ENCODE data around the gene EPHX1. TPM values are rescaled to one million over a fixed set of nuclear protein-coding genes. Genes with fewer than 3 reads are reported as not detected.
A peak's percentile ranks its signal among the peaks of the same experiment; 100 is the strongest.

The EPHX1 gene
- polyA plus RNA-seq, 2 of the 4 experiments (the other 2 are of a cell fraction), result 150 to 252 TPM

DNA sequence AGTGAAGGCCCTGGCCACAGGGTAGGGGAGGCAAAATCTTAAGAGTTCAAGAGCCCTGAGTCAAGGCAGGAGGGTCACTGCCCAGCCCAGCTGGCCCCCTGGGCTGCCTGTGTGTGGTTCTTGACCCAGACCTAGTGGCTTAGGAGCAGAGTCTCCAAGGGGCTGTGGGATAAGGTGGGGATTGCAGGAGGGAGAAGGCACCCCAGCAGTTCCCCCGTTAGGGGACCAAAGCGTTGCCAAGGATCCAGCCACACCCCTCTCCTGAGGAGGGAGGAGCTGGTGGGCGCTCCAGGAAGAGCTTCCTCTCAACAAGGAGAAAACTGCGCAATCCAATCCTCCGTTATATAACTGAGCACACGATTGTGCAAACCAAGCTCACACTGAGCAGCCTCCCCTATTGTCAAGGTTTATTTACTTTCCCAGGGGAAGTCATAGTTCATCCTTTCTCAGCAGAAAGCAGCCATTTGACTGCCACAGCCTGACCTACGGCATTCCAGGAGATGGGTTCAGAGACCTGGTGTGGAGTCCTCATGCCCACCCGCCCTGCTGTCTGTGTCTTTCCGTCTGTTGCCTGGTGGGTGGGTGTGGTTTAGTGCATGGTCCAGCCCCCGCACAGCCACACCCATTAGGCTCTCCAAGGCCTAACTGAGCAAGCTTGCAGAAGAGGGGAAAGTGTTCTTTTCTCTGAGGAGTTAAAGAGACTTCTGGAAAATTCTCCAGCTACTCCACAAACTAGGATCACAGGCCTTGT is 3.5 kb downstream of the EPHX1 start:
- H3K9me3 ChIP-seq, result no peaks in the 10 kb centered on the region
- H3K4me1 ChIP-seq, result peaks cover 72% of the 10 kb centered on the region
- H3K4me3 ChIP-seq, result no peak overlapping the region
- peak overlapping the region; percentile 93 to 99 for H3K27ac ChIP-seq
- peak; percentile 81 to 96 for DNase-seq (ENCODE audit: low read depth in 1 of 2, low spot score in 1 of 2)
- POLR2A ChIA-PET, result interaction anchor here (0.9 to 5.7 kb wide), 5 partner anchors 35 to 249 kb away, joined by 3 to 58 read pairs (median 5); partner anchors contain the start of genes H3-3A, SRP9 and TMEM63A
- CTCF ChIA-PET, result interaction anchor here (0.7 to 7.6 kb wide), 13 partner anchors 9 to 335 kb away, joined by 3 to 77 read pairs (median 5); partner anchors contain the start of genes SRP9 and TMEM63A
- H3K4me2 ChIP-seq, result peak overlapping the region; percentile 84
- FAIRE-seq, result no peak
- peak; percentile 68 to 79 for ATAC-seq
- WGBS (ENCODE audit: missing lambda C conversion rate), result under 1% methylated on average over 10 of the region's 10 CpGs
- TF ChIP-seq HOXB5 (CRISPR knock-in tag; IDR thresholded peaks at IDR 0.05) (peak; percentile 75), NFE2L2 (conservative IDR thresholded peaks at IDR 0.05; ENCODE audit: low read length) (no peak), PHF8 (IDR thresholded peaks at IDR 0.05; ENCODE audit: borderline replicate concordance, low read depth) (no peak), MAFK (IDR thresholded peaks at IDR 0.05; ENCODE audit: partially characterized antibody) (peak; percentile 60), EHF (CRISPR knock-in tag; IDR thresholded peaks at IDR 0.05) (0 out of 2 replicates have a peak, but pooled peaks have one; percentile 28), ZFP36 (IDR thresholded peaks at IDR 0.05; ENCODE audit: borderline replicate concordance, partially characterized antibody) (no peak), PBX3 (IDR thresholded peaks at IDR 0.05) (no peak), JUNB (IDR thresholded peaks at IDR 0.05) (no peak), EHMT2 (IDR thresholded peaks at IDR 0.05; ENCODE audit: low read depth) (no peak), ZC3H11A (IDR thresholded peaks at IDR 0.05) (no peak), TFCP2L1 (CRISPR knock-in tag; IDR thresholded peaks at IDR 0.05) (no peak), HDAC2 (IDR thresholded peaks at IDR 0.05) (no peak), BHLHE40 (IDR thresholded peaks at IDR 0.05; ENCODE audit: low read depth, low read length) (no peak), JUN (IDR thresholded peaks at IDR 0.05) (peak; percentile 48 to 84; a peak in 3 of 5 replicates), POLR2A (IDR thresholded peaks at IDR 0.05; ENCODE audit: low read length) (peak; percentile 21; the same call in 1 of the 2 replicates), RCOR1 (IDR thresholded peaks at IDR 0.05; ENCODE audit: low read depth, low read length) (no peak), FOSB (CRISPR knock-in tag; IDR thresholded peaks at IDR 0.05) (peak; percentile 43; the same call in 1 of the 2 replicates), CEBPB (IDR thresholded peaks at IDR 0.05) (peak; percentile 97 to 98), MYC (IDR thresholded peaks at IDR 0.05; ENCODE audit: borderline replicate concordance, low read length) (no peak; the same call in 1 of the 2 replicates), HEYL (CRISPR knock-in tag; IDR thresholded peaks at IDR 0.05) (no peak), SREBF2 (IDR thresholded peaks at IDR 0.05) (no peak), CHD4 (IDR thresholded peaks at IDR 0.05; ENCODE audit: borderline replicate concordance) (no peak), RNF2 (IDR thresholded peaks at IDR 0.05; ENCODE audit: borderline replicate concordance, low read depth) (no peak), EP300 (IDR thresholded peaks at IDR 0.05) (peak; percentile 43 to 60; a peak in 2 of 5 replicates), GATA3 (IDR thresholded peaks at IDR 0.05; ENCODE audit: borderline replicate concordance) (peak; percentile 36; the same call in 1 of the 2 replicates), POLR2AphosphoS2 (conservative IDR thresholded peaks at IDR 0.05; ENCODE audit: low read length) (no peak), CBX8 (IDR thresholded peaks at IDR 0.05) (no peak), KDM1A (IDR thresholded peaks at IDR 0.05; ENCODE audit: low read depth) (no peak), SMC3 (IDR thresholded peaks at IDR 0.05) (0 out of 3 replicates have a peak, but pooled peaks have one; percentile 18), KDM5A (IDR thresholded peaks at IDR 0.05) (no peak), RFX5 (IDR thresholded peaks at IDR 0.05) (peak; percentile 46; the same call in 1 of the 2 replicates), MAZ (IDR thresholded peaks at IDR 0.05; ENCODE audit: borderline replicate concordance, low read depth, low read length) (no peak), HMGXB4 (CRISPR knock-in tag; IDR thresholded peaks at IDR 0.05; ENCODE audit: borderline replicate concordance) (no peak), ZSCAN20 (CRISPR knock-in tag; IDR thresholded peaks at IDR 0.05) (no peak), ELK1 (IDR thresholded peaks at IDR 0.05; ENCODE audit: low read depth, low read length) (no peak)
- TF ChIP-seq, protein P1, sequence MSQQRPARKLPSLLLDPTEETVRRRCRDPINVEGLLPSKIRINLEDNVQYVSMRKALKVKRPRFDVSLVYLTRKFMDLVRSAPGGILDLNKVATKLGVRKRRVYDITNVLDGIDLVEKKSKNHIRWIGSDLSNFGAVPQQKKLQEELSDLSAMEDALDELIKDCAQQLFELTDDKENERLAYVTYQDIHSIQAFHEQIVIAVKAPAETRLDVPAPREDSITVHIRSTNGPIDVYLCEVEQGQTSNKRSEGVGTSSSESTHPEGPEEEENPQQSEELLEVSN (IDR thresholded peaks at IDR 0.05; ENCODE audit: borderline replicate concordance, low read depth), result no peak
- TF ChIP-seq, protein P2, sequence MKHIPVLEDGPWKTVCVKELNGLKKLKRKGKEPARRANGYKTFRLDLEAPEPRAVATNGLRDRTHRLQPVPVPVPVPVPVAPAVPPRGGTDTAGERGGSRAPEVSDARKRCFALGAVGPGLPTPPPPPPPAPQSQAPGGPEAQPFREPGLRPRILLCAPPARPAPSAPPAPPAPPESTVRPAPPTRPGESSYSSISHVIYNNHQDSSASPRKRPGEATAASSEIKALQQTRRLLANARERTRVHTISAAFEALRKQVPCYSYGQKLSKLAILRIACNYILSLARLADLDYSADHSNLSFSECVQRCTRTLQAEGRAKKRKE (CRISPR knock-in tag; IDR thresholded peaks at IDR 0.05; ENCODE audit: low read depth), result no peak
- TF ChIP-seq, protein P3, sequence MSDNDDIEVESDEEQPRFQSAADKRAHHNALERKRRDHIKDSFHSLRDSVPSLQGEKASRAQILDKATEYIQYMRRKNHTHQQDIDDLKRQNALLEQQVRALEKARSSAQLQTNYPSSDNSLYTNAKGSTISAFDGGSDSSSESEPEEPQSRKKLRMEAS (IDR thresholded peaks at IDR 0.05), result peak; percentile 81

Data from A549 (cell line).